Keratinocyte (primary cell): ENCODE results near the gene MFRP. TPM values are rescaled to one million over a fixed set of nuclear protein-coding genes. Genes with fewer than 3 reads are reported as not detected.
A peak's percentile ranks its signal among the peaks of the same experiment; 100 is the strongest.

ENCODE experiments used
- DNase-seq: peaks from one replicate; pipeline ENCODE4 v3.0.0-alpha.2; 2011; ENCODE audit warnings: low read depth, missing footprints, low spot score
- FAIRE-seq: peaks from 2 replicates; lab custom pipeline; 2011; peaks lifted over from hg19 to GRCh38; lab: Jason Lieb, UNC
- H2AFZ ChIP-seq: 2 replicates; pipeline ENCODE4 v1.6.0; 2012; ENCODE audit warnings: low read length, control low read depth, inconsistent platforms; ENCODE audit not compliant: control insufficient read depth
- H3K27ac ChIP-seq: 2 replicates; pipeline ENCODE4 v1.5.1; 2011; ENCODE audit warnings: low read length; ENCODE audit not compliant: control insufficient read depth, insufficient read depth
- H3K27me3 ChIP-seq: 3 replicates; pipeline ENCODE4 v1.6.0; 2011; ENCODE audit warnings: low read length; ENCODE audit not compliant: control insufficient read depth, insufficient read depth; ENCODE audit errors: extremely low read depth
- H3K36me3 ChIP-seq, 2 experiments: 2 replicates in 1 of 2; 3 replicates in 1 of 2; pipeline ENCODE4 v1.5.1; 2011; ENCODE audit warnings: low read length in 2 of 2, mild to moderate bottlenecking in 1 of 2; ENCODE audit not compliant: control insufficient read depth in 2 of 2, insufficient read depth in 2 of 2; ENCODE audit errors: extremely low read depth in 1 of 2
- H3K4me1 ChIP-seq: 3 replicates; pipeline ENCODE4 v1.5.1; 2011; ENCODE audit warnings: low read length; ENCODE audit not compliant: control insufficient read depth, insufficient read depth; ENCODE audit errors: extremely low read depth
- H3K4me2 ChIP-seq: 3 replicates; pipeline ENCODE4 v1.6.0; 2011; ENCODE audit warnings: low read depth, low read length; ENCODE audit not compliant: control insufficient read depth, insufficient read depth; ENCODE audit errors: extremely low read depth
- H3K4me3 ChIP-seq, 3 experiments: fragments of 200-600 bp in 1 of 3; sonication (generic) in 1 of 3; 2 replicates in 2 of 3; 3 replicates in 1 of 3; pipeline ENCODE4 v1.5.1; 2011 to 2016; ENCODE audit warnings: low read length in 3 of 3, mild to moderate bottlenecking in 3 of 3, control low read depth in 2 of 3, inconsistent platforms in 1 of 3, low read depth in 1 of 3, mixed read lengths in 1 of 3, mixed run types in 1 of 3, moderate library complexity in 1 of 3; ENCODE audit not compliant: control insufficient read depth in 2 of 3, insufficient read depth in 2 of 3; ENCODE audit errors: extremely low read depth in 1 of 3
- H3K79me2 ChIP-seq: 2 replicates; pipeline ENCODE4 v1.6.0; 2012; ENCODE audit warnings: low read length; ENCODE audit not compliant: control insufficient read depth, insufficient read depth
- H3K9ac ChIP-seq: 3 replicates; pipeline ENCODE4 v1.6.0; 2011; ENCODE audit warnings: low read length; ENCODE audit not compliant: control insufficient read depth, insufficient read depth; ENCODE audit errors: extremely low read depth
- H3K9me1 ChIP-seq: 3 replicates; pipeline ENCODE4 v1.6.0; 2011; ENCODE audit warnings: low read length; ENCODE audit not compliant: control insufficient read depth, insufficient read depth; ENCODE audit errors: extremely low read depth
- H3K9me3 ChIP-seq: 2 replicates; pipeline ENCODE4 v1.5.1; 2012; ENCODE audit warnings: low read depth, low read length; ENCODE audit not compliant: control insufficient read depth
- H4K20me1 ChIP-seq: 3 replicates; pipeline ENCODE4 v1.6.0; 2011; ENCODE audit warnings: low read length; ENCODE audit not compliant: control insufficient read depth, insufficient read depth; ENCODE audit errors: extremely low read depth
- CTCF ChIP-seq, 3 experiments: IDR thresholded peaks in 1 of 3; conservative IDR thresholded peaks in 1 of 3; optimal IDR thresholded peaks in 1 of 3; 2 replicates in 2 of 3; 3 replicates in 1 of 3; pipeline versions ENCODE3 to v1.5.1; 2011; ENCODE audit warnings: low read length in 3 of 3, mild to moderate bottlenecking in 3 of 3, moderate library complexity in 2 of 3, control low read depth in 1 of 3, inconsistent platforms in 1 of 3; ENCODE audit not compliant: insufficient read depth in 2 of 3; ENCODE audit errors: extremely low read depth in 1 of 3
- EZH2 ChIP-seq: IDR thresholded peaks from one replicate; pipeline ENCODE4 v1.6.1; 2012; ENCODE audit warnings: inconsistent platforms, mild to moderate bottlenecking, low read length, moderate library complexity
- dilution Hi-C: fragments of 300-500 bp; cut with MboI; formaldehyde crosslinking; loops from one replicate; pipeline ENCODE4 v1.7.0; 2020; ENCODE audit warnings: low sequenced_read_pairs; ENCODE audit not compliant: extremely low pct_ligation_motif_present
- polyA plus RNA-seq, 5 experiments: library from polyadenylated mRNA; depleted of rRNA in 3 of 5; stranded (reverse) in 3 of 5; stranded (forward) in 1 of 5; unstranded in 1 of 5; fragments of >200 nt; gene quantifications; 1 replicate in 1 of 5; 2 replicates in 3 of 5; 3 replicates in 1 of 5; pipeline versions ENCODE4 v1.2.1 to v1.2.3, GENCODE V29; 2011 to 2012; ENCODE audit warnings: missing spikeins in 2 of 5, low read depth in 1 of 5, low replicate concordance in 1 of 5

MFRP gene
- polyA plus RNA-seq, 1 donor (not counting 4 experiments of a cell fraction or from before 2014, with no cell fraction given) = not detected

GRCh38 chr11:119334174-119334930, 12.2 kb downstream of the MFRP start, which contains the start of gene RNF26:
RNF26 (plus strand) TSS chr11:119334527; CDS start chr11:119335123, 596 bp downstream.
- Histone ChIP-seq H4K20me1 (peaks cover 3% of the 10 kb centered on the region), H3K9me1 (no peaks in the 10 kb centered on the region), H3K4me2 (peak within 1 kb of the TSS; percentile 99), H3K9me3 (no peaks in the 10 kb centered on the region), H3K9ac (peak within 1 kb of the TSS; percentile 91), H2AFZ (peak within 1 kb of the TSS; percentile 92), H3K4me3 (peak within 1 kb of the TSS; percentile 83 to 97 (median 96)), H3K27me3 (peaks cover 4% of the 10 kb centered on the region), H3K4me1 (peaks cover 19% of the 10 kb centered on the region), H3K36me3 (peaks cover 4 to 14% of the 10 kb centered on the region in 2 experiments), H3K27ac (peak within 1 kb of the TSS; percentile 87), H3K79me2 (peaks cover 26% of the 10 kb centered on the region)
- DNase-seq (peak; percentile 85), FAIRE-seq (peak; percentile 97)
- dilution Hi-C loops = no loop called here
- TF ChIP-seq CTCF (optimal IDR thresholded peaks at IDR 0.05 in 1 of 3, IDR thresholded peaks at IDR 0.05 in 1 of 3, conservative IDR thresholded peaks at IDR 0.05 in 1 of 3; ENCODE audit: extremely low read depth in 1 of 3, insufficient read depth in 2 of 3, low read length in 3 of 3) = no peak
- TF ChIP-seq EZH2 = no peak

- no peak overlapping the region for H3K9ac ChIP-seq
- no peak overlapping the region for H3K4me2 ChIP-seq
- H3K9me1 ChIP-seq = no peaks in the 10 kb centered on the region
- dilution Hi-C loops = no loop called here
- H2AFZ ChIP-seq = no peak overlapping the region
- H3K9me3 ChIP-seq = no peaks in the 10 kb centered on the region
- no peak for TF ChIP-seq CTCF (optimal IDR thresholded peaks at IDR 0.05 in 1 of 3, IDR thresholded peaks at IDR 0.05 in 1 of 3, conservative IDR thresholded peaks at IDR 0.05 in 1 of 3; ENCODE audit: extremely low read depth in 1 of 3, insufficient read depth in 2 of 3, low read length in 3 of 3)
- TF ChIP-seq EZH2 = no peak
- no peak overlapping the region for H3K4me3 ChIP-seq
- no peaks in the 10 kb centered on the region for H3K27me3 ChIP-seq
- DNase-seq (no peak), FAIRE-seq (no peak)
- peaks cover 4 to 14% of the 10 kb centered on the region in 2 experiments for H3K36me3 ChIP-seq
- H4K20me1 ChIP-seq = no peaks in the 10 kb centered on the region
- H3K4me1 ChIP-seq = peaks cover 13% of the 10 kb centered on the region
- no peak overlapping the region for H3K27ac ChIP-seq
- H3K79me2 ChIP-seq = peaks cover 23% of the 10 kb centered on the region
These were observed 14.3 kb downstream of the MFRP start for GRCh38 chr11:119332111-119332765.
